NCI-H69 (cell line): ENCODE data around the gene ALG6.
"Not testable (repeated sequence)": the region's sequence is repeated elsewhere in the genome, so short reads cannot be mapped to it uniquely, and the experiment has no call there.

Experiments used
- DNase-seq: peaks from one replicate; lab custom pipeline; 2025; lab: John Stamatoyannopoulos, UW

ALG6 gene

GRCh38 chr1:63414691-63415365, 47.4 kb downstream of the ALG6 start:
- no peak for DNase-seq

GRCh38 chr1:63418101-63418500, 50.7 kb downstream of the ALG6 start:
- DNase-seq = no peak

GRCh38 chr1:63420746-63421145, 53.3 kb downstream of the ALG6 start:
- not testable (repeated sequence) for DNase-seq

GRCh38 chr1:63423649-63424048, 56.2 kb downstream of the ALG6 start:
- DNase-seq = no peak

- DNase-seq = no peak
Measured at GRCh38 chr1:63428815-63429214, 61.4 kb downstream of the ALG6 start.

GRCh38 chr1:63429281-63429680, 61.9 kb downstream of the ALG6 start:
- no peak for DNase-seq

GRCh38 chr1:63435161-63435560, 67.7 kb downstream of the ALG6 start:
- DNase-seq = no peak

GRCh38 chr1:63442141-63442475, 74.7 kb downstream of the ALG6 start:
- no peak for DNase-seq

GRCh38 chr1:63448731-63449246, 81.4 kb downstream of the ALG6 start:
- DNase-seq = no peak

- DNase-seq = no peak
Measured at GRCh38 chr1:63450416-63450815, 83.0 kb downstream of the ALG6 start.

- no peak for DNase-seq
Measured at GRCh38 chr1:63453232-63453631, 85.8 kb downstream of the ALG6 start.

GRCh38 chr1:63454269-63454668, 86.8 kb downstream of the ALG6 start:
- DNase-seq = no peak

- no peak for DNase-seq
Measured at GRCh38 chr1:63458750-63459149, 91.3 kb downstream of the ALG6 start.

- DNase-seq = no peak
Measured at GRCh38 chr1:63461661-63462230, 94.3 kb downstream of the ALG6 start.

GRCh38 chr1:63463248-63463647, 95.8 kb downstream of the ALG6 start:
- DNase-seq = no peak

- no peak for DNase-seq
Measured at GRCh38 chr1:63466181-63466580, 98.8 kb downstream of the ALG6 start.

- no peak for DNase-seq
Measured at GRCh38 chr1:63466759-63467158, 99.3 kb downstream of the ALG6 start.

GRCh38 chr1:63468683-63469082, 101.3 kb downstream of the ALG6 start:
- not testable (repeated sequence) for DNase-seq

- no peak for DNase-seq
Measured at GRCh38 chr1:63475761-63476160, 108.3 kb downstream of the ALG6 start.

- no peak for DNase-seq
Measured at GRCh38 chr1:63480057-63480456, 112.6 kb downstream of the ALG6 start.

GRCh38 chr1:63486629-63487028, 119.2 kb downstream of the ALG6 start:
- DNase-seq = no peak

GRCh38 chr1:63487336-63488065, 120.1 kb downstream of the ALG6 start:
- DNase-seq = no peak
